Astrocyte (in vitro differentiated cells and primary cell): ENCODE data around the gene WSCD2.

ENCODE experiments used
- EZH2 ChIP-seq: IDR thresholded peaks from 2 replicates; pipeline ENCODE4 v1.6.1; 2012; ENCODE audit warnings: mild to moderate bottlenecking, low read length, inconsistent platforms; ENCODE audit not compliant: insufficient read depth
- TF ChIP-seq, protein P1 (sequence below): IDR thresholded peaks from 2 replicates; pipeline ENCODE4 v1.5.1; 2011; ENCODE audit warnings: low read depth, mild to moderate bottlenecking, inconsistent platforms, low read length, moderate library complexity; ENCODE audit not compliant: insufficient read depth

DNA sequence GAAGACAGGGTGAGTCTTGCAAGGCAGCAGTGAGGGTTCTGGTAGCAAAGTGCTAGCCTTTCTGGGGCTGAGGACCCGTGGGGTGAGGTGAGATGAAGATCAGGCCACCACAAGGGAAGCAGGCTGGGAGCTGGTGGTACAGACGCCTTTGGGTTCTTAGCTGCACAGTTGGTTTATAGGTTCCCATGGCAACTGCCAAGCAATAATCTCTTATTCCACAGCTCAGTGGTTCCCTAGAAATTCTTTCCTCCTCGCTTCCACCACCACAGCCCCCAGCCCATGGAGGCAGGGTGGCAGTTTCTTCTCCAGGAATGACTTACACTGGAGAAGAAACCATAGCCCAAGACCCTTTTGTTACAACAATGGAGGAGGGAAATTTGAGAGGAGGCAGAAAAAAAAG, 127.9 kb downstream of the WSCD2 start:
- TF ChIP-seq, protein P1, sequence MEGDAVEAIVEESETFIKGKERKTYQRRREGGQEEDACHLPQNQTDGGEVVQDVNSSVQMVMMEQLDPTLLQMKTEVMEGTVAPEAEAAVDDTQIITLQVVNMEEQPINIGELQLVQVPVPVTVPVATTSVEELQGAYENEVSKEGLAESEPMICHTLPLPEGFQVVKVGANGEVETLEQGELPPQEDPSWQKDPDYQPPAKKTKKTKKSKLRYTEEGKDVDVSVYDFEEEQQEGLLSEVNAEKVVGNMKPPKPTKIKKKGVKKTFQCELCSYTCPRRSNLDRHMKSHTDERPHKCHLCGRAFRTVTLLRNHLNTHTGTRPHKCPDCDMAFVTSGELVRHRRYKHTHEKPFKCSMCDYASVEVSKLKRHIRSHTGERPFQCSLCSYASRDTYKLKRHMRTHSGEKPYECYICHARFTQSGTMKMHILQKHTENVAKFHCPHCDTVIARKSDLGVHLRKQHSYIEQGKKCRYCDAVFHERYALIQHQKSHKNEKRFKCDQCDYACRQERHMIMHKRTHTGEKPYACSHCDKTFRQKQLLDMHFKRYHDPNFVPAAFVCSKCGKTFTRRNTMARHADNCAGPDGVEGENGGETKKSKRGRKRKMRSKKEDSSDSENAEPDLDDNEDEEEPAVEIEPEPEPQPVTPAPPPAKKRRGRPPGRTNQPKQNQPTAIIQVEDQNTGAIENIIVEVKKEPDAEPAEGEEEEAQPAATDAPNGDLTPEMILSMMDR, result no peak
- no peak for TF ChIP-seq EZH2
